HG02970 (cell line): ENCODE measurements around the gene C10orf143.

ENCODE experiments used
- ATAC-seq: cut with Tn5 transposase; IDR thresholded peaks from one replicate; pipeline ENCODE4 v1.9.1; 2021; ENCODE audit warnings: mild to moderate bottlenecking, moderate library complexity, moderate number of reproducible peaks; ENCODE audit not compliant: unreplicated experiment, low FRiP score

The C10orf143 gene

DNA sequence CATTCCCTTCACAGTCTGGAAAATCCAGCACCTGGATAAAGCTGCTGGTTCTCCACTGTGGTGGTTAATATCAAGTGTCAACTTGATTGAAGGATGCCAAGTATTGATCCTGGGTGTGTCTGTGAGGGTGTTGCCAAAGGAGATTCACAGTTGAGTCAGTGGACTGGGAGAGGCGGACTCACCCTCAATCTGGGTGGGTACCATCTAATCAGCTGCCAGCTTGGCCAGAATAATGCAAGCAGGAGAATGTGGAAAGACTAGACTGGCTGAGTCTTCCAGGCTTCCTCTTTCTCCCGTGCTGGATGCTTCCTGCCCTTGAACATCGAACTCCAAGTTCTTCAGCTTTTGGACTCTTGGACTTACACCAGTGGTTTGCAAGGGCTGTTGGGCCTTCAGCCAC lies 48.4 kb downstream of the C10orf143 start:
- ATAC-seq, result no peak

- ATAC-seq, result no peak
Observed at GRCh38 chr10:130061760-130062159, 48.9 kb downstream of the C10orf143 start.

- ATAC-seq, result no peak
Observed at GRCh38 chr10:130054021-130054420, 56.6 kb downstream of the C10orf143 start.

DNA sequence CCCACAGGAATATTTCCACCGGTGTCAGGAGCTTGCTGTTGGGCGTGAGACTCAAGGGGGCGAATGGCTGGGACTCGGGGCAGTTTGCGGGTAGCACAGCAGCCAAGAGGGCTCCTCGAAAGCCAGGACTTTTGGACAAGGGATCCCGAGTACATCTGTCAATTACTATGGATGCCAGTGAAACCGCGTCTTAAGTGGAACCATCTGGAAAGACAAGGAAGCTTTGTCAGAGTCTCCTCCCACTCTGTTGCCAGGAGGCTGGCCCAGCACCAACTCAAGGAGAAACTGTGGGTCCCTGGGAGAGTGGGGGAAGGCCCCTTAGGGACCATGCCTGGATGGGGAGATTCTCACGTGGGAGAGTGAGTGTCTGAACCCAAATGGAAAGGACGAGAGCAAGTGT lies 57.1 kb downstream of the C10orf143 start:
- no peak for ATAC-seq

DNA sequence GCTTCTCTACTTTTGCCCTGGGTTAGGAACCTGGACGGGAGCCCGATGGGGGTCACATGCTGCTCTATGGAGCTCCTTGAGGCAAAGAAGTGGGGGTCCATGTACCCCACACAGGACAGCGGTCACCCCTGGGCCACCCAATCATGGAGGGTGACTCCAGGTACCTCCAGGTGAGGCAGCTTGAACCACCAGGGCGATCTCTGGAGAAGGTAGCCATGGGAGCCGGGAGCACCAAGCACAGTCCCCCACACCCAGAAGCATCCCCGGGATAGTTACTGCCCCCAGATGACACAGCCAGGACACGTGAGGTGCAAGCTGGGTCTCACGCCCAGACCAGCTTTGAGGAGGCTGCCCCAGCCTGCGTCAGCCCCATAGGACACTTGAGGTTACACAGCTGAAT lies 58.4 kb downstream of the C10orf143 start:
- ATAC-seq, result no peak

DNA sequence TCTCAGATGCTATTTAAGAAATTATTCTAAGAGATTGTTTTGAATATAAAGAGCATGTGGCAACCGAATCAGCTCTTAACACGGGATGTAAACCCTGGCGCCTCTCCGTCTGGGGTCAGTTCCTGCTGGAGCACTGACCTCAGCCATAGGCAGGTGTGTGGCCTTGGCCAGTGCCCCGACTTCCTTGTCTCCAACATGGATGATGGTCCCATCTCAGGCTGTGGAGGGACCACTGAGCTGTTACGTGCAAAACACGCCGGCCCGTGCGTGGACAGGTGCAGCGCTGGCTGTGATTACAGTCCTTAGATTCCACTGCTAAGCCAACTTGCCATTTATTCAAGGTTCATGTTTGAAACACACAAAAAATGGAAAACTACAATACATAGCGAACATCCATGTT lies 59.9 kb downstream of the C10orf143 start:
- no peak for ATAC-seq

- ATAC-seq, result no peak
Observed at GRCh38 chr10:130049987-130050386, 60.6 kb downstream of the C10orf143 start.

DNA sequence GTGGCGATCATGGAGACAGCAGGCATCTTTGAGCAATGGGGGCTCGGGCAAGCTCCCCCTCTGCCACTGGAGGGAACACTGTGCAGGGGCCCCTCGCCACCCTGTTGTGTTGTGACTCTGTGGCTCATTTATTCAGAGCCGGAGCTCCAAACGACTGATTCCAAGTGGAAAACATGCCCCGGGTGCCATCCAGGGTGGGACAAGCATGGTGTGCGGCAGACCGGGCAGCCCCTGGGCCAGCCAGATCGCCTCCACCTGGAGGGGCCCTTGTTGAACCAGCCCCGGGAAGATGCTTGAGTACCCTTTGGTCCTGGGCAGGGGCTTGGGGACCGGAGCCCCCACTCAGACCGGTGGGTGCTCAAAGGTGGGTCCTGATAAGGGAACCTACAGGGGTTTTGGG lies 61.4 kb downstream of the C10orf143 start:
- no peak for ATAC-seq

GRCh38 chr10:130048081-130048480 lies 62.5 kb downstream of the C10orf143 start:
- no peak for ATAC-seq

DNA sequence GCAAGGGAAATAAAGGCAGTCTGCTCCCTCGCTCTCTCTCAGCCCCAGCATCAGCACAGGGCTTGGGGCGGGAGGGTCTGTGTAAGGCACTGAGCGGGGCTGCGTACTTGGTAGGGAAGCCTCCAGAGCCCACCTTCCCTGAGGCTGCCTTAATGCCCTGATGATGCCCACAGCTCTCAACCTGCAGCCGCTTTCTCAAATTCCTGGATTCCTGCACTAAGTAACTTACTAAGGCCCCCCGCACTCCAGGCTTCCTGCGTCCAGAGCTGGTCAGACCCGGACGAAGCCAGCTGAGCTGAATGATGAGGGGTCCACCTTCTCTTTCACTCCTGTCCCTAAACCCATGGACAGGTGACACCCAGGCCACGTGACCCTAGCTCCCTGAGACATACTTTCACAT lies 63.3 kb downstream of the C10orf143 start:
- no peak for ATAC-seq

GRCh38 chr10:130046591-130046990 lies 64.0 kb downstream of the C10orf143 start:
- ATAC-seq, result no peak

DNA sequence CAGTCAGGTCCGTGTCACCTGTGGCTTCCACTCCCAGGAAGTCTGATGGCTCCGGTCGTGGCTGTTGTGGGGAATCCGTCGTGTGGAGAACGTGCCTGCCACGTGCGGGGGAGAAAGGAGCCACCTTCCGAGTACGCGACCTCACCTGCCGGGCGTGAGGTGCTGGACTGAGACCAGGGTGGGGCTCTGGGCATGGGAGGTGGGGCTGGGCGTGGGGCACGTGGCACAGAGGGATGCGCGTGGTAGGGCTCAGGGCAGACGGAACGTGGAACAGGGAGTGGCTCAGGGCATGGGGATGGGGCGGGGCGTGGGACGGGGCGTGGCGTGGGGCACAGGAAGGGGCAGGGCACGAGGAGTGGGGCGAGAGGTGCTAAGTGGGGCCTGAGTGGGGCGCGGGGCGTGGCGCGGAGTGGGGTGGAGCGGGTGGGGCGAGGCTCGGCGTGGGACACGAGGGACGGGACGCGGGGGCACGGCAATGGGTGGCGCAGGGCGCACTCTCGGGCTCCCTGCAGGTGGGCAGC lies 64.8 kb downstream of the C10orf143 start:
- no peak for ATAC-seq

DNA sequence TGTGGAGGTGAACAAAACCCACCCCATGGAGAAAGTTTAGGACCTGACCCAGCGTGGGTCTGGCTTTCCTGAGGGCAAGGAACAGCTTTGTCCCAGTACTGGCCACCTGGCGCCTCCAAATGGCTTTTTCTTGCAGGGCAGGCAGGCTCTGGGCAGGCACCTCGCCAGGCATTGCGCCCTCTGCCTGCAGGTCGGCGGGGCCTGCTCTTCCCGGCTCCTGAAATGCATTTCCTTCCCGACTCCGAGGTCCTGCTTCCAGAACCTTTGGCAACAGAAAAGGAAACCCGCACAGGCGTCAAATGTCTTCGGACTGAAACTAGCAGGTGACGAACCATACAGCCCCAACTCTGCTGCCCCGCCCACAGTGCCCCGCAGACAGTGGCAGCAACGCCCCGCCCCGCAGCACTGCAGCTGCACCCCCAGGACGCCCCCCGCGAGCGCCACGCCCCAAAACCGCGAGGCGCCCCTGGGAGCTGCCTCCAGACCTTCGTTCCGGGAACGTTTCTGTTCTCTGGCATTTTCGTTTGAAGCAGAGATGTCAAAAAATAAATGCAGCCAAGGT lies 65.5 kb downstream of the C10orf143 start:
- ATAC-seq, result no peak

DNA sequence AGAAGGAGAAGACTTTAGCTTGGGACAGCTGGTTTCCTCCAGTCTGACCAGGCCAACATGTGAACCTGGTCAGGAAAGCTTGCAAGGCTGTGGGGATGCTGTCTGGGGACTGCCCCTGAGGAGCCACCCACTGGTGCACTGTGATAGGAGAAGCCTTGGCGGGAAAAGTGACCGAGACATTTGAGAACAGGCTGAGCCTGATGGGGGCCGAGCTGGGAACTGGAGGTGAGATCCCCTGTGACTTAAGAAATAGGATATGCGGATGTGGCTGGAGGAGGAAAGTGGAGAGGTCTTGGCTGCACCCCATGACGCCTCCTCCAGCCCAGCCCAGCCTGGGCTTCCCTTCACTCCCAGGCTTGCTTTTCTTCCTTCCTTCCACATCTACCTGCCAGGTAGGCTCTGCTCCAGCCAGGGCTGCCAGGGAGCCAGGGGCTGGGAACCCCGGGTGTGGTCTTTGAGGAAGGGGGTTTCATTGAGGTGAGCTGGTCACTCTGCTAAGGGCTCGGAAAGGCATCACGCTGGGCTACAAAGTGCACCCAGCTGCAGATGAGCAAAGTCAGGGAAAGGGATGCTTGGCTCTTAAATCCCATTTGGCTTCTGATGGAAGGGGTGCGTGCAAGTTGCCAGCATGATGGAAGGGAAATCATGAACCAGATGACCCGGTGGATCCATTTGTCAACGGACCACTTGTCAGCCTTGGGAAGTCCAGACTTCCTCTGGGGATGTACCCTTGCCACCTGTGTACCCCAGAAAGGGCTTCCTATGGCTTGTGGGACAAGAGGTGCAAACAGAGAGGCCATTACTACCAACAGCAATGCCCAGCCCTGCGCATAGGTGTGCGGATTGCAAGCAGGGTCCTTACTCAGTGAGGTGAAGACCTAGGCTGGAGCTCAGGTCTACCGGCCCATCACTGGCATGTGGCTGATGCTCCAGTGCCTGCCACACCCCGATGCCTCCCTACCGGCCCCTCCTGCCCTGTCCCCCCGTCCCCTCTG lies 66.3 kb downstream of the C10orf143 start:
- ATAC-seq, result no peak

- no peak for ATAC-seq
Observed at GRCh38 chr10:130043491-130043890, 67.1 kb downstream of the C10orf143 start.

DNA sequence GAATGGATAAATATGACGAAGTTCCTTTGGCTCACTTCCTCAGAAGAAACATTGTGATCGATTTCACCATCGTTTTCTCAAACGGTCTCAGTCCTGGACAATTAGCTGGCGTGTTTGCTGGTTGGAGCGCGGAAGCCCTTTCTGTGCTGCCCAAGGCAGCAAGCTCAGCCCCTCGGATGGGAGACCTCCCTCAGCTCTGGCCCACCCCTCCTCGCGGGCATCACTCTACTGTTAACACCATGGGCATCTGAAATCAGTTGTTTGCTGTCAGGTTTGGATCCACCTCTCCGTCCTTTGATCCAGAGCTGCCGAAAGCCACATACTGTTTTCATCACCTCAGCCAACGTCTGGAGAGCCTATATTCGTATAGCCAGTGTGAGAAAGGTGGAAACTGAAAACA lies 68.2 kb downstream of the C10orf143 start:
- no peak for ATAC-seq

DNA sequence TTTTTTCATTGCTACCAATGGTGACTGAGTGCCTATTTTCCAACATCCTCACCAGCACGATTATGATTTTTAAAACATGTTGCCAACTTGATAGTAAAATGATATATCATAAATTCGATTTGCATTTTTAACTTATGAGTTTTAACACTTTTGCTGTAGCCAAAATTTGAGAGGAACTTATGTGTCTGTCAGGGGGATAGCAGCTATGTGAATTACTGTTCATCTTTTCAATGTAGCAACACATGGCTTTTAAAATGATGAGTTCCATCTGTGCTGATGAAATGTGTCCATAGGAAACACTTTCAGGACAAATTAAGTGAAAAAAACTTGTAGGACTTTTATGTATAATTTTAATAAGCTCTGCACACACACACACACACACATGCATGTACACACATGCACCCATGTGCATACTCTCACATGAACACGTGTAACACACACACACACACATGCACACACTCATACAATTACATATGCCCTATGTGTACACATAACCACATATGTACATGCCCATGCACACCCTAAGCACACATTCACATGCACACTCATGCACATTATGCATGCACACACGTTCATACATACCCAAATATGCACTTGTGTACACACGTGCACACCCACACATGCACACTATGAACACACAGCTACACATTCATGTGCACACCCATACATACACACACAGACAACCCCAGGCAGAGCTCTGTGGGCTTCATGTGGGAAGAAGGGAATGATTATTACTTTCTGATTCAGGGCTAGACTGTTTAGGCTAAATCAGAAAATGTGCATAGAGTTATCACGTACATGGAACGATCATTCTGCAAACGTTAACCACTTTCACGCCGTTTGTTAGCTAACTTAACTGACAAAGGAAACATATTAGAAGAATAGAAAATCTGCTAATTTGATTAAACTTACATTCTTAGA lies 68.9 kb downstream of the C10orf143 start:
- ATAC-seq, result no peak

DNA sequence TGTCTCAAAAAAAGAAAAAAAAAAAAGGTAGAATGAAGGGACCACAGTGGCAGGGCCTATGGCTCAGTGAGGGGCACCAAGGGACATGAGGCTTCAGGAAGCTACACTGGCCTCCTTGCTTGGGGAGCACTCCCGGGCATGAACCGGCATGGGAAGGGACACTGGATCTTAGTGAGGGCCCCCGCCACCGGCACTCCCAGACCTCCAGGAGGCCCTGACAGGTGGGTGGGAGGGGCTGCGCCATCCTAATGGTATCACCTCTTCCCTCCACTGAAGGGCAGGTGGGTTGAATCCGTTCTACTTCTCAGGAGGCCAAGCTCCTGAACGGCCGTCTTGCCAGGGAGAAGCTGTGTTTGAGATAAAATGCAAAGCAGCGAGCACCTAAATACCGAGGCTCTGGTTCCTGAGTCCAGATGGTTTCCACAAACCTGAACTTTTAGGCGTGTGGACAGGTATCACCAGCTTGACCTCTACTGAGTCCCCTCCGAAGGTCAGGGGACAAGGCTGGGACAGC lies 69.8 kb downstream of the C10orf143 start:
- ATAC-seq, result no peak

GRCh38 chr10:130040351-130040750 lies 70.3 kb downstream of the C10orf143 start:
- ATAC-seq, result no peak

GRCh38 chr10:130039141-130039540 lies 71.5 kb downstream of the C10orf143 start:
- no peak for ATAC-seq
